Right lobe of liver (tissue), 4 donors: ENCODE measurements around the gene CREB3L2.

Experiments used
- CTCF ChIP-seq, 4 donors: fragments of 200-600 bp in 3 of 4; fragments of 450-650 bp in 1 of 4; IDR thresholded peaks; one replicate each; pipeline versions ENCODE4 v1.5.1 to v1.8.0; 2016 to 2022; ENCODE audit warnings: antibody characterized with exemption in 4 of 4, mild to moderate bottlenecking in 2 of 4
- POLR2A ChIP-seq: fragments of 450-650 bp; IDR thresholded peaks from one replicate; pipeline ENCODE4 v1.6.1; 2017; ENCODE audit warnings: antibody characterized with exemption, mild to moderate bottlenecking
- donor health status: DM: no; HTN: no; CAD: no.
- donor health status: DM: no; HTN: no; CAD: no.
- donor health status: DM: no; HTN: yes; CAD: no.

- TF ChIP-seq CTCF (IDR thresholded peaks at IDR 0.05), result no peak
- no peak for TF ChIP-seq POLR2A
These were observed 141.3 kb downstream of the CREB3L2 start for GRCh38 chr7:137860542-137860941.
